Measurements from ENCODE around the gene KCNS1. TPM values are rescaled to one million over a fixed set of nuclear protein-coding genes. Genes with fewer than 3 reads are reported as not detected.

KCNS1 gene
- total RNA-seq, 1 donor = 0.86 TPM

- no peak for DNase-seq (ENCODE audit: low read depth)
- H3K4me3 ChIP-seq (ENCODE audit: low read depth, low read length) = no peak overlapping the region
- TF ChIP-seq, protein P1, sequence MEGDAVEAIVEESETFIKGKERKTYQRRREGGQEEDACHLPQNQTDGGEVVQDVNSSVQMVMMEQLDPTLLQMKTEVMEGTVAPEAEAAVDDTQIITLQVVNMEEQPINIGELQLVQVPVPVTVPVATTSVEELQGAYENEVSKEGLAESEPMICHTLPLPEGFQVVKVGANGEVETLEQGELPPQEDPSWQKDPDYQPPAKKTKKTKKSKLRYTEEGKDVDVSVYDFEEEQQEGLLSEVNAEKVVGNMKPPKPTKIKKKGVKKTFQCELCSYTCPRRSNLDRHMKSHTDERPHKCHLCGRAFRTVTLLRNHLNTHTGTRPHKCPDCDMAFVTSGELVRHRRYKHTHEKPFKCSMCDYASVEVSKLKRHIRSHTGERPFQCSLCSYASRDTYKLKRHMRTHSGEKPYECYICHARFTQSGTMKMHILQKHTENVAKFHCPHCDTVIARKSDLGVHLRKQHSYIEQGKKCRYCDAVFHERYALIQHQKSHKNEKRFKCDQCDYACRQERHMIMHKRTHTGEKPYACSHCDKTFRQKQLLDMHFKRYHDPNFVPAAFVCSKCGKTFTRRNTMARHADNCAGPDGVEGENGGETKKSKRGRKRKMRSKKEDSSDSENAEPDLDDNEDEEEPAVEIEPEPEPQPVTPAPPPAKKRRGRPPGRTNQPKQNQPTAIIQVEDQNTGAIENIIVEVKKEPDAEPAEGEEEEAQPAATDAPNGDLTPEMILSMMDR (IDR thresholded peaks at IDR 0.05; ENCODE audit: insufficient read depth, low read depth, low read length) = no peak
These were observed 15.6 kb downstream of the KCNS1 start for GRCh38 chr20:45085289-45085688.

DNA sequence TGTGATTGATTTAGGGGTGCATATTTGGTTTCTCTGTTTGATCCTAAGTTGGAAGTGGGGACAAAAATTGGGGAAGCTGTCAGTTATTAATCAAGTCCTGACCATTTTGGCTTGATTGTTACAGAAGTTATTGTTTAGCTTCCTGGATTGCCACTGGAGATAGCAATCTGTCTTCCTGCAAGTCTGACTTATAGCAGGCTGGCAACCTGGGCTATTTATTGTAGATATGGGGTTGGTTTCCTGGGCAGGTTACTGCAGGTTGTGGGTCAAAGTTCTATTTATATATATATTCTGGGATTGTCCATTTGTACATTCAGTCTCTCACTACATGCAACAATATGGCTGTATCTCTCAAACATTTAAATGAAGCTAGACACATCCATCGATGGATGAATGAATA is 17.8 kb downstream of the KCNS1 start:
- no peak overlapping the region for H3K4me3 ChIP-seq (ENCODE audit: low read depth, low read length)
- TF ChIP-seq, protein P1 (IDR thresholded peaks at IDR 0.05; ENCODE audit: insufficient read depth, low read depth, low read length) = no peak
- no peak for DNase-seq (ENCODE audit: low read depth)

DNA sequence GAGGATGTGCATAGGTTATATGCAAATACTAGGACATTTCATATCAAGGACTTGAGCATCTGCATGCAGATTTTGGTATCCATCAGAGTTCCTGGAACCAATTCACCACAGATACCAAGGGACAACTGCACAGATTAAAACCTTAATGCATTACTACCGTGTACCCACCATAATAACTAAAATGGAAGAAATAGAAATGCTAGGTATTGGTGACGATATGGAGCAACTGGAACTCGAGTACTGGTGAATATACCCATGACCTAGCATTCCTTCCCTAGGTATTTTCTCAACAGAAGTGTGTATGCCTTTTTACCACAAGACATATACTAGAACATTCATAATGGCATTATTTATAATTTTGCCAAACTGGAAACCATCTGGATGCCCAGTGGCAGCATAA is 18.5 kb downstream of the KCNS1 start:
- TF ChIP-seq, protein P1 (IDR thresholded peaks at IDR 0.05; ENCODE audit: insufficient read depth, low read depth, low read length) = no peak
- no peak for DNase-seq (ENCODE audit: low read depth)
- no peak overlapping the region for H3K4me3 ChIP-seq (ENCODE audit: low read depth, low read length)

GRCh38 chr20:45080867-45081624 is 19.9 kb downstream of the KCNS1 start:
- TF ChIP-seq, protein P1 (IDR thresholded peaks at IDR 0.05; ENCODE audit: insufficient read depth, low read depth, low read length) = peak; percentile 63
- no peak for DNase-seq (ENCODE audit: low read depth)
- H3K4me3 ChIP-seq (ENCODE audit: low read depth, low read length) = no peak overlapping the region

GRCh38 chr20:45077559-45077958 is 23.4 kb downstream of the KCNS1 start:
- TF ChIP-seq, protein P1 (IDR thresholded peaks at IDR 0.05; ENCODE audit: insufficient read depth, low read depth, low read length) = no peak
- no peak overlapping the region for H3K4me3 ChIP-seq (ENCODE audit: low read depth, low read length)
- no peak for DNase-seq (ENCODE audit: low read depth)

GRCh38 chr20:45073221-45073620 is 27.7 kb downstream of the KCNS1 start:
- TF ChIP-seq, protein P1 (IDR thresholded peaks at IDR 0.05; ENCODE audit: insufficient read depth, low read depth, low read length) = no peak
- H3K4me3 ChIP-seq (ENCODE audit: low read depth, low read length) = no peak overlapping the region
- DNase-seq (ENCODE audit: low read depth) = no peak

DNA sequence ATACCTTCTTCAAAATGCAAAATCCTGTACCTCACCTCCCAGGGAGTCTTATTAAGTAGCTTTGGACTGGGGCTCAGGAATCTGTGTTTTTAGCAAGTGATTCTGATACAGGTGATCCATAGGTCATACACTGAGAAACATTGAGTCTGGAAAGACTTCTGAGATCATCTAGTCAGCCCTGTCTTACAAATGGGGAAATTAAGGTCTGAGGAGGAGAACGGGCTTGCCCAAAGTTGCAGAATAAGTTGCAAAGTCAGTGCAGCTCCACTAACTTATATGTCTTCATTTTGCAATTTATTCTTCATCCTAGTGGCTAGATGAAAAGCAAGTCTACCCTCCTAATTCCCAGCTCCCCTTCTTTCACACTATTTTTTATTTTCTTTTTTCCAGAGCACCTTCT is 28.9 kb downstream of the KCNS1 start:
- TF ChIP-seq, protein P1 (IDR thresholded peaks at IDR 0.05; ENCODE audit: insufficient read depth, low read depth, low read length) = no peak

More for the DNA sequence above, 28.9 kb downstream of the KCNS1 start:
- DNase-seq (ENCODE audit: low read depth) = no peak
- H3K4me3 ChIP-seq (ENCODE audit: low read depth, low read length) = no peak overlapping the region
